HG03280 (cell line): ENCODE measurements around the gene CTNNA3.

Experiments
- ATAC-seq: cut with Tn5 transposase; IDR thresholded peaks from one replicate; pipeline ENCODE4 v1.9.1; 2021; ENCODE audit warnings: mild to moderate bottlenecking, moderate library complexity; ENCODE audit not compliant: unreplicated experiment

CTNNA3 gene

GRCh38 chr10:67049988-67050387, 646.0 kb downstream of the CTNNA3 start:
- ATAC-seq = no peak

GRCh38 chr10:67046507-67046906, 649.5 kb downstream of the CTNNA3 start:
- ATAC-seq = no peak

GRCh38 chr10:67045404-67045803, 650.6 kb downstream of the CTNNA3 start:
- ATAC-seq = no peak

GRCh38 chr10:67043041-67043440, 653.0 kb downstream of the CTNNA3 start:
- no peak for ATAC-seq

GRCh38 chr10:67036808-67037207, 659.2 kb downstream of the CTNNA3 start:
- no peak for ATAC-seq

GRCh38 chr10:67033878-67034277, 662.1 kb downstream of the CTNNA3 start:
- ATAC-seq = no peak

- ATAC-seq = no peak
These were observed 673.9 kb downstream of the CTNNA3 start for GRCh38 chr10:67022099-67022498.

- no peak for ATAC-seq
These were observed 678.8 kb downstream of the CTNNA3 start for GRCh38 chr10:67017218-67017617.

- no peak for ATAC-seq
These were observed 680.8 kb downstream of the CTNNA3 start for GRCh38 chr10:67015225-67015624.

- no peak for ATAC-seq
These were observed 684.0 kb downstream of the CTNNA3 start for GRCh38 chr10:67011981-67012380.

- ATAC-seq = no peak
These were observed 684.5 kb downstream of the CTNNA3 start for GRCh38 chr10:67011480-67011879.

GRCh38 chr10:67005981-67006380, 690.0 kb downstream of the CTNNA3 start:
- no peak for ATAC-seq

- no peak for ATAC-seq
These were observed 691.3 kb downstream of the CTNNA3 start for GRCh38 chr10:67004690-67005089.

GRCh38 chr10:66999762-67000545, 696.0 kb downstream of the CTNNA3 start:
- no peak for ATAC-seq

- ATAC-seq = no peak
These were observed 699.0 kb downstream of the CTNNA3 start for GRCh38 chr10:66996996-66997395.

GRCh38 chr10:66990143-66990830, 705.7 kb downstream of the CTNNA3 start:
- ATAC-seq = no peak

GRCh38 chr10:66983475-66983818, 712.5 kb downstream of the CTNNA3 start:
- no peak for ATAC-seq

GRCh38 chr10:66982792-66983474, 713.1 kb downstream of the CTNNA3 start:
- ATAC-seq = no peak

GRCh38 chr10:66982053-66982420, 714.0 kb downstream of the CTNNA3 start:
- no peak for ATAC-seq

- ATAC-seq = no peak
These were observed 714.5 kb downstream of the CTNNA3 start for GRCh38 chr10:66981361-66982052.

- ATAC-seq = no peak
These were observed 715.7 kb downstream of the CTNNA3 start for GRCh38 chr10:66980246-66980815.
